ENCODE measurements around the gene VCL.

The VCL gene

GRCh38 chr10:73974309-73974946 is 23.5 kb upstream of the VCL start:
- no peak overlapping the region for H3K27ac ChIP-seq
- no peak for TF ChIP-seq CTCF (IDR thresholded peaks at IDR 0.05)
- no peak for TF ChIP-seq ZFX (IDR thresholded peaks at IDR 0.05; ENCODE audit: borderline replicate concordance)

- TF ChIP-seq CTCF (IDR thresholded peaks at IDR 0.05) (no peak), ZFX (IDR thresholded peaks at IDR 0.05; ENCODE audit: borderline replicate concordance) (no peak)
- H3K27ac ChIP-seq = no peak overlapping the region
Measured at GRCh38 chr10:73975388-73975787, 22.5 kb upstream of the VCL start.

DNA sequence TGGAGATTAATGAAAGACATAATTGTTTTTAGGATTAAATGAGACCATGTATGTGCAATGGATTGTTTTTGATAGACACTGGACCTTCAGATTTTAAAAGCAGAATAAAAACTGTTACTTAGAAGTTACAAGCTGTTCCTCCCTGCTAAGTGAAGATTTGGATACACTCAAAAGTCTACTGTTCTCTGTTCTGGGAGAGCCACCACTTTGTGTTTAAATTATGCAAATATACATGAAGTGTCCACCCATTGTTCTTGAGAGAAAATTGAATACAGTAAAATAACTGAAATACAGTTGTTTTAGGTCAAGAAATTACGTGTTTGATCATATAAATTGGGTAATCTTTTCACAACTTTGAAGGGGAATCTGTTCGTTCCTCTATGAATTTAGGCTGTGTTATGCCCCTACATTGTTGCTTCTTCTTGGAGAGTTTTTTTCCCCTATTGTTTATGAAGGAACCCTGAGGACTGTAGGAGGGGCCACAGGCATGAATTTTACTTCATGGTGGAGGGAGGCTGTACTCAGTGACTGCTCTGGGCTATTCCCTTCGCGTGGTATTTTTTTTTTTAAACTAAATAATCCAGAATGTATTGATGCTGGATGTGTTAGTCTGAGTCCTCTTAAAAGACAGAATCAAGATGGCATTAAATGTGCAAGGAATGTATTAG is 18.6 kb upstream of the VCL start:
- TF ChIP-seq CTCF (IDR thresholded peaks at IDR 0.05) = no peak
- no peak for TF ChIP-seq ZFX (IDR thresholded peaks at IDR 0.05; ENCODE audit: borderline replicate concordance)
- no peak overlapping the region for H3K27ac ChIP-seq

DNA sequence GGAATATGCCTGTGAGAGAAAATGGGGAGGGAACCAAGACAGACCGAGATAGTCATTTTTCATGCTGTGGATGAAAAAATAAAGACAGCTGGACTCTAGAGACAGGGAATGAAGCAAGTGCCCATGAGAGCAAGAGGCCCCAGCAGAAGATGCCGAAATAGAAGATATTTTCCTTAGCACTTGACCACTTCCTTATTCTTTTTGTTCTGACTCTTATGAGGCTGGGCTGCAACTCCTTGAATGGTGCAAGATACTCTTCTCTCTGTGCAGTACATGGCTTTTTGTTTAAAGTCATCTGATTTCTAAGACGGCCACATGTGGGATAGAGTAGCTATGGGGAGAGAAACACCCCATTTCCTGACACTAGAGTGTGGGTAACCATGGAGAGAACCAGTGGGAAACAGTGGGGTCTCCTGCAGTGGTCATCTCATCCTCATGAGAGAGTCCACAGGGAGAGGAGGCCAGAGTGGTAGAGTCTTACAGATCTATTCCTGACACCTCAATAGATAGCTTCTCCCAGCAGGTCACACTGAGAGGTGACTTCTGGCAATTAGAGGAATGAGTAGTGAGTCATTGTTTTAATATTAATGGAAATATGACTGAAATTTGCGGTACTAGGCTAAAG is 18.0 kb upstream of the VCL start:
- TF ChIP-seq ZFX (IDR thresholded peaks at IDR 0.05; ENCODE audit: borderline replicate concordance) (no peak), CTCF (IDR thresholded peaks at IDR 0.05) (no peak)

GRCh38 chr10:73981812-73982211 is 16.1 kb upstream of the VCL start:
- no peak overlapping the region for H3K27ac ChIP-seq

More for the DNA sequence above, 18.0 kb upstream of the VCL start:
- H3K27ac ChIP-seq = no peak overlapping the region

GRCh38 chr10:73983096-73984047 is 14.5 kb upstream of the VCL start:
- TF ChIP-seq ZFX (IDR thresholded peaks at IDR 0.05; ENCODE audit: borderline replicate concordance) = no peak
- TF ChIP-seq CTCF (IDR thresholded peaks at IDR 0.05) = no peak
- no peak overlapping the region for H3K27ac ChIP-seq

More at GRCh38 chr10:73981812-73982211, 16.1 kb upstream of the VCL start:
- TF ChIP-seq CTCF (IDR thresholded peaks at IDR 0.05) (no peak), ZFX (IDR thresholded peaks at IDR 0.05; ENCODE audit: borderline replicate concordance) (no peak)

Measured in 22Rv1 (cell line).